NCI-H524 (cell line): Measurements from ENCODE around the gene SCGB2A2.

Experiments
- DNase-seq, 2 experiments: peaks; one replicate each; lab custom pipeline; 2025; lab: John Stamatoyannopoulos, UW

The SCGB2A2 gene

GRCh38 chr11:62269654-62270278, at the start of gene SCGB2A2:
Gene SCGB2A2 (plus strand): TSS chr11:62270158. CDS start chr11:62270217, 59 bp downstream.
- no peak for DNase-seq

- DNase-seq, result no peak
These were observed 48.5 kb upstream of the SCGB2A2 start for GRCh38 chr11:62221498-62221897.

GRCh38 chr11:62223095-62223494, 46.9 kb upstream of the SCGB2A2 start:
- no peak for DNase-seq

- DNase-seq, result no peak
These were observed 36.2 kb upstream of the SCGB2A2 start for GRCh38 chr11:62233730-62234129.

- DNase-seq, result no peak
These were observed 33.8 kb upstream of the SCGB2A2 start for GRCh38 chr11:62236187-62236586.

GRCh38 chr11:62237499-62237898, 32.5 kb upstream of the SCGB2A2 start:
- DNase-seq, result no peak

- DNase-seq, result no peak
These were observed 31.8 kb upstream of the SCGB2A2 start for GRCh38 chr11:62238151-62238550.

- no peak for DNase-seq
These were observed 28.9 kb upstream of the SCGB2A2 start for GRCh38 chr11:62241095-62241494.

- no peak for DNase-seq
These were observed 27.9 kb upstream of the SCGB2A2 start, which contains the start of gene SCGB1D2 for GRCh38 chr11:62242021-62242420. Gene SCGB1D2 (plus strand): TSS chr11:62242239. CDS start chr11:62242308, 69 bp downstream.

GRCh38 chr11:62245271-62245753, 24.6 kb upstream of the SCGB2A2 start:
- no peak for DNase-seq

GRCh38 chr11:62251698-62252097, 18.3 kb upstream of the SCGB2A2 start:
- DNase-seq, result no peak

- DNase-seq, result no peak
These were observed 15.9 kb upstream of the SCGB2A2 start for GRCh38 chr11:62253999-62254542.

GRCh38 chr11:62256281-62256680, 13.7 kb upstream of the SCGB2A2 start:
- DNase-seq, result no peak

GRCh38 chr11:62260261-62260953, 9.6 kb upstream of the SCGB2A2 start:
- no peak for DNase-seq

- no peak for DNase-seq
These were observed 6.0 kb upstream of the SCGB2A2 start for GRCh38 chr11:62264004-62264403.

GRCh38 chr11:62266558-62266957, 3.4 kb upstream of the SCGB2A2 start:
- DNase-seq, result no peak

- DNase-seq, result no peak
These were observed 2.9 kb upstream of the SCGB2A2 start for GRCh38 chr11:62267050-62267449.

- DNase-seq, result no peak
These were observed 2.4 kb upstream of the SCGB2A2 start for GRCh38 chr11:62267576-62267975.

- DNase-seq, result no peak
These were observed 3.3 kb downstream of the SCGB2A2 start for GRCh38 chr11:62273284-62273683.

- DNase-seq, result no peak
These were observed 3.9 kb downstream of the SCGB2A2 start for GRCh38 chr11:62273789-62274275.

GRCh38 chr11:62280452-62280851, 10.5 kb downstream of the SCGB2A2 start:
- DNase-seq, result no peak

GRCh38 chr11:62295504-62295903, 25.5 kb downstream of the SCGB2A2 start:
- DNase-seq, result no peak

GRCh38 chr11:62298975-62299374, 29.0 kb downstream of the SCGB2A2 start, which contains the start of gene SCGB1D4:
Gene SCGB1D4 (minus strand): TSS chr11:62299075. CDS start chr11:62299010, 65 bp downstream.
- no peak for DNase-seq
